ENCODE data around the gene NLGN1.

DNA sequence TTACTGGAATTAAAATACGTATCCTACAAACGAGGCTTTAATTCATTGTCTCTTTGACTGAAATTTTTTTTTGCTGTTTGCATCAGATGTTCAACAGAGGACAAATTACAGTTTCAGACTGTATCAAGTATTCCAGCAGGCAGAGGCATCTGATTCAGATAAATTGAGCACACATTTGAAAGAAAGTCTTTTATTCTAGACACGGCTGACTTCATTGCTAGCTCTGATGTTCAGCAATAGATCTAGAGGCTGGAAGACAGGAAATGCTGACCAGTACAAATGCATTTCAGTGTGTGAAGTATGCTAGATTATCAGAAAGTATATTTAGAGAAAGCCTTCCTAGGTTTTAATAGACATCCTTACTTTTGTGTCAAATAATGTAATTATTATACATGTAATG, 472.2 kb downstream of the NLGN1 start:
- TF ChIP-seq ESRRG (CRISPR knock-in tag; IDR thresholded peaks at IDR 0.05), result no peak
- TF ChIP-seq CSRNP3 (CRISPR knock-in tag; IDR thresholded peaks at IDR 0.05), result no peak
- no peak for TF ChIP-seq ISL1 (CRISPR knock-in tag; IDR thresholded peaks at IDR 0.05)
- TF ChIP-seq BACH2 (CRISPR knock-in tag; IDR thresholded peaks at IDR 0.05; ENCODE audit: borderline replicate concordance), result no peak
- no peak for TF ChIP-seq ZFP3 (CRISPR knock-in tag; IDR thresholded peaks at IDR 0.05)
- TF ChIP-seq GLIS3 (CRISPR knock-in tag; IDR thresholded peaks at IDR 0.05), result no peak
- TF ChIP-seq SNAI2 (CRISPR knock-in tag; IDR thresholded peaks at IDR 0.05), result no peak
- TF ChIP-seq, protein P1, sequence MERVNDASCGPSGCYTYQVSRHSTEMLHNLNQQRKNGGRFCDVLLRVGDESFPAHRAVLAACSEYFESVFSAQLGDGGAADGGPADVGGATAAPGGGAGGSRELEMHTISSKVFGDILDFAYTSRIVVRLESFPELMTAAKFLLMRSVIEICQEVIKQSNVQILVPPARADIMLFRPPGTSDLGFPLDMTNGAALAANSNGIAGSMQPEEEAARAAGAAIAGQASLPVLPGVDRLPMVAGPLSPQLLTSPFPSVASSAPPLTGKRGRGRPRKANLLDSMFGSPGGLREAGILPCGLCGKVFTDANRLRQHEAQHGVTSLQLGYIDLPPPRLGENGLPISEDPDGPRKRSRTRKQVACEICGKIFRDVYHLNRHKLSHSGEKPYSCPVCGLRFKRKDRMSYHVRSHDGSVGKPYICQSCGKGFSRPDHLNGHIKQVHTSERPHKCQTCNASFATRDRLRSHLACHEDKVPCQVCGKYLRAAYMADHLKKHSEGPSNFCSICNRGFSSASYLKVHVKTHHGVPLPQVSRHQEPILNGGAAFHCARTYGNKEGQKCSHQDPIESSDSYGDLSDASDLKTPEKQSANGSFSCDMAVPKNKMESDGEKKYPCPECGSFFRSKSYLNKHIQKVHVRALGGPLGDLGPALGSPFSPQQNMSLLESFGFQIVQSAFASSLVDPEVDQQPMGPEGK (CRISPR knock-in tag; IDR thresholded peaks at IDR 0.05; ENCODE audit: borderline replicate concordance), result no peak
- TF ChIP-seq RARB (CRISPR knock-in tag; IDR thresholded peaks at IDR 0.05), result no peak
- TF ChIP-seq TCF4 (CRISPR knock-in tag; IDR thresholded peaks at IDR 0.05; ENCODE audit: borderline replicate concordance), result no peak
- TF ChIP-seq ZFP30 (CRISPR knock-in tag; IDR thresholded peaks at IDR 0.05), result no peak
- TF ChIP-seq OSR1 (CRISPR knock-in tag; IDR thresholded peaks at IDR 0.05), result no peak
- TF ChIP-seq POU6F1 (CRISPR knock-in tag; IDR thresholded peaks at IDR 0.05; ENCODE audit: borderline replicate concordance, low read depth), result no peak

All from SK-N-SH treated with all-trans-retinoic acid at 6 μM for 48 hours (cell line).